HL-60 (cell line): ENCODE measurements around the gene PTPRM.

Experiments used
- GABPA ChIP-seq: IDR thresholded peaks from 2 replicates; pipeline ENCODE4 v1.6.1; 2012; ENCODE audit warnings: low read depth
- POLR2AphosphoS5 ChIP-seq: IDR thresholded peaks from 2 replicates; pipeline ENCODE4 v1.6.1; 2012; ENCODE audit warnings: low read depth
- SPI1 ChIP-seq: IDR thresholded peaks from 2 replicates; pipeline ENCODE4 v1.6.1; 2012; ENCODE audit warnings: low read depth, mild to moderate bottlenecking, borderline replicate concordance
- TF ChIP-seq, protein P1 (sequence below): IDR thresholded peaks from one replicate; pipeline ENCODE4 v1.5.1; 2011; ENCODE audit warnings: low read length, control low read depth, inconsistent platforms; ENCODE audit not compliant: insufficient read depth
- TF ChIP-seq, protein P2 (sequence below): IDR thresholded peaks from 2 replicates; pipeline ENCODE4 v1.6.1; 2012; ENCODE audit warnings: low read depth; ENCODE audit not compliant: insufficient replicate concordance

DNA sequence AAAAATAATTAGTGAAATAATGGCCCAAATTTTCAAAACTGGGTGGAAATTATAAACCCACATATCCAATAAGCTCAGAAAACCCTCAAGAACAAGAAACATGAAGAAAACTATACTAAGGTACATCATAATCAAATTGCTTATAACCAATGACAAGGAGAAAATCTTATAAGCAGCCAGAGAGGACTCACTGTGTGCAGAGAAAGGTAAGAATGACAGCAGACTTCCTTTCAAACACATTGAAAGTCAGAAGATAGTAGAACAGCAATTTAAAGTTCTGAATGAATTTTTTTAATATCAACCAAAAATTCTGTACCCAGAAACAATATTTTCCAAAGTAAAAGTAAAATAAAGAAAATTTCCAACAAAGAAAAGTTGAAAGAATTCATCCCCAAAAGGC, 844.4 kb downstream of the PTPRM start:
- TF ChIP-seq, protein P1, sequence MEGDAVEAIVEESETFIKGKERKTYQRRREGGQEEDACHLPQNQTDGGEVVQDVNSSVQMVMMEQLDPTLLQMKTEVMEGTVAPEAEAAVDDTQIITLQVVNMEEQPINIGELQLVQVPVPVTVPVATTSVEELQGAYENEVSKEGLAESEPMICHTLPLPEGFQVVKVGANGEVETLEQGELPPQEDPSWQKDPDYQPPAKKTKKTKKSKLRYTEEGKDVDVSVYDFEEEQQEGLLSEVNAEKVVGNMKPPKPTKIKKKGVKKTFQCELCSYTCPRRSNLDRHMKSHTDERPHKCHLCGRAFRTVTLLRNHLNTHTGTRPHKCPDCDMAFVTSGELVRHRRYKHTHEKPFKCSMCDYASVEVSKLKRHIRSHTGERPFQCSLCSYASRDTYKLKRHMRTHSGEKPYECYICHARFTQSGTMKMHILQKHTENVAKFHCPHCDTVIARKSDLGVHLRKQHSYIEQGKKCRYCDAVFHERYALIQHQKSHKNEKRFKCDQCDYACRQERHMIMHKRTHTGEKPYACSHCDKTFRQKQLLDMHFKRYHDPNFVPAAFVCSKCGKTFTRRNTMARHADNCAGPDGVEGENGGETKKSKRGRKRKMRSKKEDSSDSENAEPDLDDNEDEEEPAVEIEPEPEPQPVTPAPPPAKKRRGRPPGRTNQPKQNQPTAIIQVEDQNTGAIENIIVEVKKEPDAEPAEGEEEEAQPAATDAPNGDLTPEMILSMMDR, result no peak
- no peak for TF ChIP-seq SPI1
- no peak for TF ChIP-seq POLR2AphosphoS5
- TF ChIP-seq, protein P2, sequence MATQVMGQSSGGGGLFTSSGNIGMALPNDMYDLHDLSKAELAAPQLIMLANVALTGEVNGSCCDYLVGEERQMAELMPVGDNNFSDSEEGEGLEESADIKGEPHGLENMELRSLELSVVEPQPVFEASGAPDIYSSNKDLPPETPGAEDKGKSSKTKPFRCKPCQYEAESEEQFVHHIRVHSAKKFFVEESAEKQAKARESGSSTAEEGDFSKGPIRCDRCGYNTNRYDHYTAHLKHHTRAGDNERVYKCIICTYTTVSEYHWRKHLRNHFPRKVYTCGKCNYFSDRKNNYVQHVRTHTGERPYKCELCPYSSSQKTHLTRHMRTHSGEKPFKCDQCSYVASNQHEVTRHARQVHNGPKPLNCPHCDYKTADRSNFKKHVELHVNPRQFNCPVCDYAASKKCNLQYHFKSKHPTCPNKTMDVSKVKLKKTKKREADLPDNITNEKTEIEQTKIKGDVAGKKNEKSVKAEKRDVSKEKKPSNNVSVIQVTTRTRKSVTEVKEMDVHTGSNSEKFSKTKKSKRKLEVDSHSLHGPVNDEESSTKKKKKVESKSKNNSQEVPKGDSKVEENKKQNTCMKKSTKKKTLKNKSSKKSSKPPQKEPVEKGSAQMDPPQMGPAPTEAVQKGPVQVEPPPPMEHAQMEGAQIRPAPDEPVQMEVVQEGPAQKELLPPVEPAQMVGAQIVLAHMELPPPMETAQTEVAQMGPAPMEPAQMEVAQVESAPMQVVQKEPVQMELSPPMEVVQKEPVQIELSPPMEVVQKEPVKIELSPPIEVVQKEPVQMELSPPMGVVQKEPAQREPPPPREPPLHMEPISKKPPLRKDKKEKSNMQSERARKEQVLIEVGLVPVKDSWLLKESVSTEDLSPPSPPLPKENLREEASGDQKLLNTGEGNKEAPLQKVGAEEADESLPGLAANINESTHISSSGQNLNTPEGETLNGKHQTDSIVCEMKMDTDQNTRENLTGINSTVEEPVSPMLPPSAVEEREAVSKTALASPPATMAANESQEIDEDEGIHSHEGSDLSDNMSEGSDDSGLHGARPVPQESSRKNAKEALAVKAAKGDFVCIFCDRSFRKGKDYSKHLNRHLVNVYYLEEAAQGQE, result no peak
- TF ChIP-seq GABPA, result no peak
